GM21360 (cell line): ENCODE measurements around the gene MICALL1.

Source experiments
- ATAC-seq: cut with Tn5 transposase; IDR thresholded peaks from one replicate; pipeline ENCODE4 v1.9.1; 2021; ENCODE audit warnings: mild to moderate bottlenecking, moderate library complexity; ENCODE audit not compliant: unreplicated experiment

The MICALL1 gene

GRCh38 chr22:37982938-37983859 is 77.1 kb downstream of the MICALL1 start:
- ATAC-seq: no peak

GRCh38 chr22:37983860-37984791 is 78.0 kb downstream of the MICALL1 start, which contains the start of gene SOX10:
Gene SOX10, minus strand, starts transcription at chr22:37984555. Its CDS starts 771 bp downstream, at chr22:37983784.
- no peak for ATAC-seq

- no peak for ATAC-seq
Measured at GRCh38 chr22:37985050-37985585, 79.0 kb downstream of the MICALL1 start.

GRCh38 chr22:37985751-37986281 is 79.7 kb downstream of the MICALL1 start:
- ATAC-seq: no peak

- no peak for ATAC-seq
Measured at GRCh38 chr22:37986371-37986770, 80.3 kb downstream of the MICALL1 start.

GRCh38 chr22:37989146-37990045 is 83.3 kb downstream of the MICALL1 start:
- no peak for ATAC-seq

- no peak for ATAC-seq
Measured at GRCh38 chr22:37990301-37990700, 84.2 kb downstream of the MICALL1 start.

GRCh38 chr22:37990862-37991261 is 84.8 kb downstream of the MICALL1 start:
- no peak for ATAC-seq

GRCh38 chr22:37991731-37992442 is 85.8 kb downstream of the MICALL1 start:
- no peak for ATAC-seq
